ENCODE data around the gene CBLL2.
"Not testable (repeated sequence)": the region's sequence is repeated elsewhere in the genome, so short reads cannot be mapped to it uniquely, and the experiment has no call there.

Gene CBLL2

GRCh38 chrX:22272613-22273012 is at the start of gene CBLL2:
TSS of gene CBLL2 (plus strand) at chrX:22272913. CDS start at chrX:22272992, 79 bp downstream.
- no peak for DNase-seq

GRCh38 chrX:22234380-22234779 is 38.3 kb upstream of the CBLL2 start:
- DNase-seq: no peak

- DNase-seq: no peak
Observed at GRCh38 chrX:22237479-22237878, 35.2 kb upstream of the CBLL2 start.

GRCh38 chrX:22246620-22247019 is 26.1 kb upstream of the CBLL2 start:
- DNase-seq: no peak

GRCh38 chrX:22247169-22247568 is 25.5 kb upstream of the CBLL2 start:
- DNase-seq: no peak

- no peak for DNase-seq
Observed at GRCh38 chrX:22248401-22248800, 24.3 kb upstream of the CBLL2 start.

GRCh38 chrX:22249371-22249770 is 23.3 kb upstream of the CBLL2 start:
- DNase-seq: no peak

- DNase-seq: no peak
Observed at GRCh38 chrX:22268706-22269105, 4.0 kb upstream of the CBLL2 start.

GRCh38 chrX:22273714-22274317 is 1.1 kb downstream of the CBLL2 start:
- no peak for DNase-seq

GRCh38 chrX:22276781-22277180 is 4.1 kb downstream of the CBLL2 start:
- DNase-seq: no peak

GRCh38 chrX:22278375-22278774 is 5.7 kb downstream of the CBLL2 start:
- no peak for DNase-seq

- DNase-seq: not testable (repeated sequence)
Observed at GRCh38 chrX:22289209-22289608, 16.5 kb downstream of the CBLL2 start.

GRCh38 chrX:22296871-22297270 is 24.2 kb downstream of the CBLL2 start:
- DNase-seq: no peak

- DNase-seq: no peak
Observed at GRCh38 chrX:22300130-22300529, 27.4 kb downstream of the CBLL2 start.

- no peak for DNase-seq
Observed at GRCh38 chrX:22310779-22311178, 38.1 kb downstream of the CBLL2 start.

- DNase-seq: no peak
Observed at GRCh38 chrX:22313766-22314165, 41.1 kb downstream of the CBLL2 start.

GRCh38 chrX:22314211-22314610 is 41.5 kb downstream of the CBLL2 start:
- DNase-seq: no peak

GRCh38 chrX:22314692-22315091 is 42.0 kb downstream of the CBLL2 start:
- no peak for DNase-seq

- DNase-seq: no peak
Observed at GRCh38 chrX:22315151-22315550, 42.4 kb downstream of the CBLL2 start.

GRCh38 chrX:22320236-22320873 is 47.6 kb downstream of the CBLL2 start:
- no peak for DNase-seq

- DNase-seq: no peak
Observed at GRCh38 chrX:22323541-22323940, 50.8 kb downstream of the CBLL2 start.

Data from hematopoietic multipotent progenitor cell treated with erythropoietin and hydrocortisone succinate and interleukin-3 and kit ligand, for 6 days (in vitro differentiated cells).